Left ventricle myocardium inferior (tissue), 1 donor: Measurements from ENCODE around the gene OR2L5. TPM values are rescaled to one million over a fixed set of nuclear protein-coding genes. Genes with fewer than 3 reads are reported as not detected.

Experiments used
- DNase-seq: peaks from one replicate; pipeline ENCODE4 v3.0.0-alpha.2; 2020
- H3K27ac ChIP-seq: fragments of 200-600 bp; replicated peaks from 2 replicates; pipeline ENCODE4 v1.8.0; 2021
- H3K27me3 ChIP-seq: fragments of 200-600 bp; 2 replicates; pipeline ENCODE4 v1.8.0; 2021; ENCODE audit warnings: low read depth
- H3K36me3 ChIP-seq: fragments of 200-600 bp; 2 replicates; pipeline ENCODE4 v1.8.0; 2021
- H3K4me1 ChIP-seq: fragments of 200-600 bp; 2 replicates; pipeline ENCODE4 v1.8.0; 2021
- H3K4me3 ChIP-seq: fragments of 200-600 bp; 2 replicates; pipeline ENCODE4 v1.8.0; 2021; ENCODE audit warnings: mild to moderate bottlenecking, moderate library complexity
- H3K9me3 ChIP-seq: fragments of 200-600 bp; replicated peaks from 2 replicates; pipeline ENCODE4 v1.8.0; 2021
- intact Hi-C: fragments of 100-400 bp; cut with micrococcal nuclease; formaldehyde crosslinking; loops from one replicate; pipeline ENCODE4 v1.11.0; 2022
- long read RNA-seq: library from polyadenylated mRNA; unstranded; transcript quantifications from one replicate; pipeline ENCODE4 v2.0.0, GENCODE V29; 2021
- total RNA-seq: library from RNA; stranded (reverse); fragmentation: NEBNext Ultra II Directional; extraction: Animal tissue kit (Norgen Biotek cat#: 25700); gene quantifications from one replicate; pipeline ENCODE4 v1.2.1, GENCODE V29; 2021
- TF ChIP-seq, protein P1 (sequence below): fragments of 200-600 bp; IDR thresholded peaks from 2 replicates; pipeline ENCODE4 v1.8.0; 2021; ENCODE audit warnings: antibody characterized with exemption, mild to moderate bottlenecking, borderline replicate concordance
- donor health status: DM: no; HTN: yes; CAD: no; lungs with severe emphysema.

The OR2L5 gene, protein sequence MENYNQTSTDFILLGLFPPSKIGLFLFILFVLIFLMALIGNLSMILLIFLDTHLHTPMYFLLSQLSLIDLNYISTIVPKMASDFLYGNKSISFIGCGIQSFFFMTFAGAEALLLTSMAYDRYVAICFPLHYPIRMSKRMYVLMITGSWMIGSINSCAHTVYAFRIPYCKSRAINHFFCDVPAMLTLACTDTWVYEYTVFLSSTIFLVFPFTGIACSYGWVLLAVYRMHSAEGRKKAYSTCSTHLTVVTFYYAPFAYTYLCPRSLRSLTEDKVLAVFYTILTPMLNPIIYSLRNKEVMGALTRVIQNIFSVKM
- total RNA-seq: not detected
- long read RNA-seq: 0 reads

DNA sequence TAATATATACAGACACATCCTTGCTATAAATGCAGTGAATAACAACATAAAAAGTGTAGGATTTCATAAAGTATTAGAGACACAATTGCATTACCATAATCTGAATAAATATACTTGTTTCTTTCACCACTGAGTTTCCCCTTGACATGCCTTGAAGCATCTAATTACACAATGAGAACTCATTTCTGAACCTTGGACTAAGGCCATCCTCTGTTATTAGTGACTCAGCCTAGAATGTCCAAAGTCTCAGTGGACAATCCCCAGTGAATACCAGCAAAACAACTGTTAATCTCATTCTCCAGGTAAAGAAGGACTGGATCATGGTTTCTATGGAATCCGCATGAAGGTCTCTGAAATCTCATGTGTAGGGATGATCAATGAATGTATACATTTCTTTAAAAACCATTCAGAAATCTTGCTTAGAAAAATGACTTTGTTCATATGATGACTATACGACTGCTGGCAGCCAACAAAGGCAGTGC, at the start of gene OR2L5:
Gene OR2L5, plus strand, starts transcription at position 432 of the 482 bp plus-strand sequence. CDS start 8,288 bp downstream, outside the sequence.
- intact Hi-C loops: no loop called here
- no peaks in the 10 kb centered on the region for H3K36me3 ChIP-seq
- H3K4me1 ChIP-seq: no peaks in the 10 kb centered on the region
- H3K27ac ChIP-seq: no peak within 1 kb of the TSS
- no peaks in the 10 kb centered on the region for H3K27me3 ChIP-seq
- TF ChIP-seq, protein P1, sequence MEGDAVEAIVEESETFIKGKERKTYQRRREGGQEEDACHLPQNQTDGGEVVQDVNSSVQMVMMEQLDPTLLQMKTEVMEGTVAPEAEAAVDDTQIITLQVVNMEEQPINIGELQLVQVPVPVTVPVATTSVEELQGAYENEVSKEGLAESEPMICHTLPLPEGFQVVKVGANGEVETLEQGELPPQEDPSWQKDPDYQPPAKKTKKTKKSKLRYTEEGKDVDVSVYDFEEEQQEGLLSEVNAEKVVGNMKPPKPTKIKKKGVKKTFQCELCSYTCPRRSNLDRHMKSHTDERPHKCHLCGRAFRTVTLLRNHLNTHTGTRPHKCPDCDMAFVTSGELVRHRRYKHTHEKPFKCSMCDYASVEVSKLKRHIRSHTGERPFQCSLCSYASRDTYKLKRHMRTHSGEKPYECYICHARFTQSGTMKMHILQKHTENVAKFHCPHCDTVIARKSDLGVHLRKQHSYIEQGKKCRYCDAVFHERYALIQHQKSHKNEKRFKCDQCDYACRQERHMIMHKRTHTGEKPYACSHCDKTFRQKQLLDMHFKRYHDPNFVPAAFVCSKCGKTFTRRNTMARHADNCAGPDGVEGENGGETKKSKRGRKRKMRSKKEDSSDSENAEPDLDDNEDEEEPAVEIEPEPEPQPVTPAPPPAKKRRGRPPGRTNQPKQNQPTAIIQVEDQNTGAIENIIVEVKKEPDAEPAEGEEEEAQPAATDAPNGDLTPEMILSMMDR: no peak
- peaks cover 47% of the 10 kb centered on the region for H3K9me3 ChIP-seq
- no peak for DNase-seq
- no peak within 1 kb of the TSS for H3K4me3 ChIP-seq

DNA sequence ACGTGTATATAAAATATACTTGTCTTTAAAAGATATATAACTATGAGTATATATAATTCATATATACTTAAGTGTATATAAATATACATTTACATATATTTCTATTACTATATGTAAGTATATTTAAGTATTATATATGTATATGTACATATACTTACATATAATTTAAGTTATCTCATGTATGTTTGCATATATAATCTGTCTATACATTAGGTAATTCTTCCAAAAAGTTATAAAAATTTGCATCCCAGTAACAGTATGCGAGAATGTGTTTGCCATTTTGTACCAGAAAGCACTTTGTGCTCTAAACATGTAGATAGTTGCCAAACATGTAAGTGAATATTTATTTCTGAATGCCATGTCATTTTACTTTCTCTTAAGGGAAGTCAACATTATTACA, 48.5 kb upstream of the OR2L5 start, which contains the start of gene OR2AK2:
Gene OR2AK2, plus strand, starts transcription at position 301 of the 400 bp plus-strand sequence. CDS start 144 bp downstream, outside the sequence.
- Histone ChIP-seq H3K9me3 (no peaks in the 10 kb centered on the region), H3K4me3 (no peak within 1 kb of the TSS), H3K4me1 (no peaks in the 10 kb centered on the region), H3K27ac (no peak within 1 kb of the TSS), H3K27me3 (no peaks in the 10 kb centered on the region), H3K36me3 (no peaks in the 10 kb centered on the region)
- no peak for DNase-seq
- intact Hi-C loops: no loop called here
- TF ChIP-seq, protein P1: no peak

DNA sequence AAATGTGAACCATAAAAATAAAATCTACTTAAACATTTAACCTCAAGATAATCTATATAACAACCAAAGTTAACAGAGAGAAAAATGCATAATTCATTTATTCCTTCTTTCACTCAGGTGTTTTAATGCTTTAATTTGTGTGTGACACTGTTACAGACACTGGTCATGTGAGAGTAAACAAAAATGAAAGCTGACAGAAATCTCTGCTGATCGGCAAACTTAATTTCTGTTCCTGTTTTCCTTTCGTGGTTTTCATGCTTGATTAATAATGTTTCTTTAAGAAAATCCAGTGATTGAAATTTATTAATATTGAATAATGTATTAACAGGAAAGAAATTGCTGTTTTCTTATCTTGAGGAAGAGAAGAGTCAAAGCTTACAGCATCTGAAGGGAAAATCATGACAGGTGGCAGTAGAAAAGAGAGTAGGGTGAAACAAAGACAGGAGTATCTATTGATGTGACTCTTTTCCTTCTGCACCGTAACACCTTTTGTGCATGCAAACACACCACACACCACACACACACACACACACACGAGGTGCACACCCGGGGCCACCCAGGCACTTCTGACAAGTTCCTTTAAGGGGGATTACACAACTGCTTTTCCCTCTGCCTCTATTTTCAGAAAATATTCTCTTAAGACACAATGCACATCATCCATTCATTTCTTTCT, 46.8 kb upstream of the OR2L5 start:
- H3K36me3 ChIP-seq: no peaks in the 10 kb centered on the region
- TF ChIP-seq, protein P1: no peak
- H3K27ac ChIP-seq: no peak overlapping the region
- H3K27me3 ChIP-seq: no peaks in the 10 kb centered on the region
- no peaks in the 10 kb centered on the region for H3K4me1 ChIP-seq
- DNase-seq: no peak
- no peak overlapping the region for H3K4me3 ChIP-seq
- intact Hi-C loops: no loop called here
- H3K9me3 ChIP-seq: no peaks in the 10 kb centered on the region

DNA sequence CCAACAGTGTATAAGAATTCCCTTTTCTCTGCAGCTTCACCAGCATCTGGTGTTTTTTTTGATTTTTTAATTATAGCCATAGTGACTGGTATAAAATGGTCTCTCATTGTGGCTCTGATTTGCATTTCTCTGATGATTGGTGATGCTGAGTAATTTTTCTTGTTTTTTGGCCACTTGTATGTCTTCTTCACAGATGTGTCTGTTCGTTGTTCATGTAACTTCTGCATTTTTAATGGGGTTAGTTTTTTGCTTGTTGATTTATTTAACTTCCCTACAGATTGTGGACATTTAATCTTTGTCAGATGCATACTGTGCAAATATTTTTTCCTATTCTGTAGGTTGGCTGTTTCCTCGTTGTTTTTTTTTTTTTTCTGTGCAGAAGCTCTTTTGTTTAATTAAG, 20.5 kb upstream of the OR2L5 start:
- no peaks in the 10 kb centered on the region for H3K36me3 ChIP-seq
- H3K4me1 ChIP-seq: no peaks in the 10 kb centered on the region
- no peak overlapping the region for H3K27ac ChIP-seq
- intact Hi-C loops: no loop called here
- H3K9me3 ChIP-seq: no peaks in the 10 kb centered on the region
- H3K4me3 ChIP-seq: no peak overlapping the region
- TF ChIP-seq, protein P1: no peak
- no peak for DNase-seq
- H3K27me3 ChIP-seq: no peaks in the 10 kb centered on the region

DNA sequence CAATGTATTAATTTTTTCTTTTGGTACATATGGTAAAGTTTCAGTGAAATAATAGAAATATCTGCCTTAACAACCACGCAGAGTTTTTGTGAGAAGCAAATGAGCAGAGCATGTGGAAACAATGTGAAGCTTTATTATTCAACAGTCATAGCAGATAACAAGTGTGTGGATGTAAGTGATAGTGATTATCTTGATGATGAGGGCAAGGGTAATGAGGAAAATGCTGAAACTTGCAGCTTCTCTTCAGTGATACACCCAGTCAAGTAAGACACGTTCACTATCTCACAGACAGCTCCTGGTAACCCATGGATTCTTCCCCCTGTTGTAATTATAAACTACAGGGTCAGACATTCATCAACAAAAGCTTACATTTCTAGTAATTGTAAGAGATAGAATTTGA, 14.6 kb upstream of the OR2L5 start:
- no peaks in the 10 kb centered on the region for H3K9me3 ChIP-seq

More for the DNA sequence above, 14.6 kb upstream of the OR2L5 start:
- Histone ChIP-seq H3K27ac (no peak overlapping the region), H3K27me3 (no peaks in the 10 kb centered on the region), H3K36me3 (no peaks in the 10 kb centered on the region), H3K4me1 (no peaks in the 10 kb centered on the region), H3K4me3 (no peak overlapping the region)
- DNase-seq: no peak
- TF ChIP-seq, protein P1: no peak
- intact Hi-C loops: no loop called here
